Fibroblast of skin of right biceps (primary cell): ENCODE measurements around the gene BCAT1.

Experiments
- DNase-seq: peaks from one replicate; pipeline ENCODE4 v3.0.0-alpha.2; 2013

The BCAT1 gene

GRCh38 chr12:24803430-24804245, 145.3 kb downstream of the BCAT1 start:
- no peak for DNase-seq

- no peak for DNase-seq
Measured at GRCh38 chr12:24798335-24798734, 150.6 kb downstream of the BCAT1 start.

GRCh38 chr12:24797901-24798300, 151.0 kb downstream of the BCAT1 start:
- no peak for DNase-seq

- DNase-seq = no peak
Measured at GRCh38 chr12:24796876-24797275, 152.0 kb downstream of the BCAT1 start.

- no peak for DNase-seq
Measured at GRCh38 chr12:24795699-24796347, 153.1 kb downstream of the BCAT1 start.

GRCh38 chr12:24791622-24792021, 157.3 kb downstream of the BCAT1 start:
- DNase-seq = no peak

- no peak for DNase-seq
Measured at GRCh38 chr12:24788886-24789285, 160.0 kb downstream of the BCAT1 start.

- DNase-seq = peak; percentile 61
Measured at GRCh38 chr12:24780697-24781368, 168.1 kb downstream of the BCAT1 start.

- DNase-seq = peak; percentile 51
Measured at GRCh38 chr12:24778486-24779304, 170.2 kb downstream of the BCAT1 start.

- no peak for DNase-seq
Measured at GRCh38 chr12:24777359-24777758, 171.5 kb downstream of the BCAT1 start.

GRCh38 chr12:24776861-24777260, 172.0 kb downstream of the BCAT1 start:
- peak; percentile 28 for DNase-seq

- DNase-seq = no peak
Measured at GRCh38 chr12:24775073-24775472, 173.8 kb downstream of the BCAT1 start.

- DNase-seq = peak; percentile 10
Measured at GRCh38 chr12:24773996-24774395, 174.9 kb downstream of the BCAT1 start.

GRCh38 chr12:24772813-24773212, 176.1 kb downstream of the BCAT1 start:
- no peak for DNase-seq

- DNase-seq = no peak
Measured at GRCh38 chr12:24770821-24771220, 178.1 kb downstream of the BCAT1 start.

GRCh38 chr12:24770334-24770733, 178.6 kb downstream of the BCAT1 start:
- no peak for DNase-seq

- DNase-seq = no peak
Measured at GRCh38 chr12:24769682-24770081, 179.2 kb downstream of the BCAT1 start.

GRCh38 chr12:24768415-24768814, 180.5 kb downstream of the BCAT1 start:
- no peak for DNase-seq

GRCh38 chr12:24767016-24767415, 181.9 kb downstream of the BCAT1 start:
- no peak for DNase-seq

GRCh38 chr12:24764712-24765111, 184.2 kb downstream of the BCAT1 start:
- DNase-seq = no peak

GRCh38 chr12:24760606-24761378, 188.1 kb downstream of the BCAT1 start:
- DNase-seq = no peak

GRCh38 chr12:24760162-24760561, 188.7 kb downstream of the BCAT1 start:
- no peak for DNase-seq
